Measurements from ENCODE around the gene ADGRG2.

DNA sequence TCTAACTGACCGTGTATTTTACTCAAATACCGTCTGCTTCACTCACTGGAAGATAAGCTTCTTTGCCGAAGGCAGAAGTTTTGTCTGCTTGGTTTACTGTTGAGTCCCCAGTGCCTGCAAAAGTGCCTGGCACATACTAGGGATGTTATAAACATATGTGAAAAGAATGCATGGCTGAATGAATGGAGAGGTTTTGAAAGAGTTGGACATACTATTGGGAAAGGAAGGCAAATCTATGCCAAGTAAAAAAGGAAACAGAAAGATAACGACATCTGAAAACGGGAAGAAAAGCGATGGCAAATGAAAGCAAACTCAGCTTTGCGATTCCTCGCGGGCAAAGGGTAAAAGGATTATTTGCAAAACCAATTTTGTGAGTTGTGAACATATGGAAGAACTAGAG, 21.7 kb downstream of the ADGRG2 start:
- TF ChIP-seq, protein P1, sequence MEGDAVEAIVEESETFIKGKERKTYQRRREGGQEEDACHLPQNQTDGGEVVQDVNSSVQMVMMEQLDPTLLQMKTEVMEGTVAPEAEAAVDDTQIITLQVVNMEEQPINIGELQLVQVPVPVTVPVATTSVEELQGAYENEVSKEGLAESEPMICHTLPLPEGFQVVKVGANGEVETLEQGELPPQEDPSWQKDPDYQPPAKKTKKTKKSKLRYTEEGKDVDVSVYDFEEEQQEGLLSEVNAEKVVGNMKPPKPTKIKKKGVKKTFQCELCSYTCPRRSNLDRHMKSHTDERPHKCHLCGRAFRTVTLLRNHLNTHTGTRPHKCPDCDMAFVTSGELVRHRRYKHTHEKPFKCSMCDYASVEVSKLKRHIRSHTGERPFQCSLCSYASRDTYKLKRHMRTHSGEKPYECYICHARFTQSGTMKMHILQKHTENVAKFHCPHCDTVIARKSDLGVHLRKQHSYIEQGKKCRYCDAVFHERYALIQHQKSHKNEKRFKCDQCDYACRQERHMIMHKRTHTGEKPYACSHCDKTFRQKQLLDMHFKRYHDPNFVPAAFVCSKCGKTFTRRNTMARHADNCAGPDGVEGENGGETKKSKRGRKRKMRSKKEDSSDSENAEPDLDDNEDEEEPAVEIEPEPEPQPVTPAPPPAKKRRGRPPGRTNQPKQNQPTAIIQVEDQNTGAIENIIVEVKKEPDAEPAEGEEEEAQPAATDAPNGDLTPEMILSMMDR (IDR thresholded peaks at IDR 0.05 in 2 of 3, conservative IDR thresholded peaks at IDR 0.05 in 1 of 3; ENCODE audit: borderline replicate concordance in 1 of 3, insufficient read depth in 1 of 3, low read depth in 2 of 3, low read length in 2 of 3), result no peak
- no peak for TF ChIP-seq JUND (IDR thresholded peaks at IDR 0.05)
- no peak for TF ChIP-seq YY1 (IDR thresholded peaks at IDR 0.05; ENCODE audit: extremely low read depth, insufficient replicate concordance, low read depth, low read length)
- no peak for TF ChIP-seq ZFX (IDR thresholded peaks at IDR 0.05)
- TF ChIP-seq POLR2A (IDR thresholded peaks at IDR 0.05; ENCODE audit: borderline replicate concordance, extremely low read depth, insufficient read depth, insufficient read length), result no peak
- TF ChIP-seq RAD21 (IDR thresholded peaks at IDR 0.05; ENCODE audit: low read depth), result no peak
- TF ChIP-seq CEBPB (IDR thresholded peaks at IDR 0.05; ENCODE audit: low read depth), result no peak
- TF ChIP-seq ZNF274 (IDR thresholded peaks at IDR 0.05; ENCODE audit: low read depth, low read length), result no peak
- no peak for TF ChIP-seq SIN3A (IDR thresholded peaks at IDR 0.05; ENCODE audit: low read depth)
- no peak for TF ChIP-seq REST (IDR thresholded peaks at IDR 0.05; ENCODE audit: low read depth)
- TF ChIP-seq TCF7L2 (IDR thresholded peaks at IDR 0.05; ENCODE audit: borderline replicate concordance, extremely low read depth, insufficient read depth, insufficient read length), result no peak
- TF ChIP-seq SRF (IDR thresholded peaks at IDR 0.05; ENCODE audit: low read depth), result no peak

All from HCT116 (cell line).